Fibroblast of the aortic adventitia (primary cell): ENCODE measurements around the gene SH3RF2. TPM values are rescaled to one million over a fixed set of nuclear protein-coding genes. Genes with fewer than 3 reads are reported as not detected.

ENCODE experiments used
- DNase-seq: peaks from one replicate; pipeline ENCODE4 v3.0.0-alpha.2; 2010; ENCODE audit warnings: low read depth
- H3K4me3 ChIP-seq: 2 replicates; pipeline ENCODE4 v1.5.1; 2011; ENCODE audit warnings: low read depth, mild to moderate bottlenecking, control low read depth, low read length, moderate library complexity
- total RNA-seq: library from RNA; depleted of rRNA; stranded (reverse); fragments of >200 nt; gene quantifications from 2 replicates; pipeline ENCODE4 v1.2.3, GENCODE V29; 2012; ENCODE audit warnings: low replicate concordance
- TF ChIP-seq, protein P1 (sequence below): IDR thresholded peaks from 2 replicates; pipeline ENCODE4 v1.5.1; 2011; ENCODE audit warnings: mild to moderate bottlenecking, low read length, control low read depth, inconsistent platforms; ENCODE audit not compliant: insufficient read depth

The SH3RF2 gene
- total RNA-seq, 1 donor: 6.7 TPM

DNA sequence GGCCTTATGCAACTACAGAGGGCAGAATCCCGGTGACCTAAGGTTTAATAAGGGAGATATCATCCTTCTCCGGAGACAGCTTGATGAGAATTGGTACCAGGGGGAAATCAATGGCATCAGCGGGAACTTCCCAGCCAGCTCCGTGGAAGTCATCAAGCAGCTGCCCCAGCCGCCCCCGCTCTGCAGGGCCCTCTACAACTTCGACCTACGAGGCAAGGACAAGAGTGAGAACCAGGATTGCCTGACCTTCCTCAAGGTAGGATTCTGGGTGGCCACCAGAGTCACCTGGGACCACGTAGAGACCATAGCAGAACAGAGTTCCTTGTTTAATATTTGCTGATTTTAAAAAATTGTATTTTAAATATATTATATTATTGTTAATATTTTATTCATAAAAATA, 63.7 kb downstream of the SH3RF2 start:
- TF ChIP-seq, protein P1, sequence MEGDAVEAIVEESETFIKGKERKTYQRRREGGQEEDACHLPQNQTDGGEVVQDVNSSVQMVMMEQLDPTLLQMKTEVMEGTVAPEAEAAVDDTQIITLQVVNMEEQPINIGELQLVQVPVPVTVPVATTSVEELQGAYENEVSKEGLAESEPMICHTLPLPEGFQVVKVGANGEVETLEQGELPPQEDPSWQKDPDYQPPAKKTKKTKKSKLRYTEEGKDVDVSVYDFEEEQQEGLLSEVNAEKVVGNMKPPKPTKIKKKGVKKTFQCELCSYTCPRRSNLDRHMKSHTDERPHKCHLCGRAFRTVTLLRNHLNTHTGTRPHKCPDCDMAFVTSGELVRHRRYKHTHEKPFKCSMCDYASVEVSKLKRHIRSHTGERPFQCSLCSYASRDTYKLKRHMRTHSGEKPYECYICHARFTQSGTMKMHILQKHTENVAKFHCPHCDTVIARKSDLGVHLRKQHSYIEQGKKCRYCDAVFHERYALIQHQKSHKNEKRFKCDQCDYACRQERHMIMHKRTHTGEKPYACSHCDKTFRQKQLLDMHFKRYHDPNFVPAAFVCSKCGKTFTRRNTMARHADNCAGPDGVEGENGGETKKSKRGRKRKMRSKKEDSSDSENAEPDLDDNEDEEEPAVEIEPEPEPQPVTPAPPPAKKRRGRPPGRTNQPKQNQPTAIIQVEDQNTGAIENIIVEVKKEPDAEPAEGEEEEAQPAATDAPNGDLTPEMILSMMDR: no peak
- DNase-seq: no peak
- no peak overlapping the region for H3K4me3 ChIP-seq

DNA sequence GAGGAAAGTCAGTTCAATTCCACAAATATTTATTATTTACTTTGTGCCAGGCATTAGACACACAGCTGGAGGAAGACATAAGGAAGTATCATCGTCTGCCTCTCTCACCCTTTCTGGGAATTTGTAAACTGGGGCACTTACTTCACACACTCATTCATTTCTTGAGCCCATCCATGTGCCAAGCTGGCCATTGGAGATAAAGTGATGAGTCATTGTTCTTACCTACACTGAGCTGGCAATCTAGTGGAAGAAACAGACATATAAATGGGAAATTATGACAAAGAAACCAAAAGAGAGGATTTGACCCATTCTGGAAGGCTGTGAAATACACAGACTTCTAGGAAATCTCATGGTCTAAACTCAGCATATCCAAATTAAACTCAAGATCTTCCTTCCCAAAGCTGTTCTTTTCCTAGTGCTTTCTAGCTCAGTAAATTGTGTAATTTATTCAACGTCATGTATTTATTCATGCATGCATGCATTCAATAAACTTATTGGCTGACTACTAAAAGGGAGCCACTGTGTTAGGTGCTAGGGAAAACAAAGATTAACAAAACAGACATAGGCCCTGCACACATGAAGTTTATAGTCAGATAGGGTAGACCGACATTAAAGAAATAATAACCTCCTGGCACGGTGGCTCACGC, 65.3 kb downstream of the SH3RF2 start:
- H3K4me3 ChIP-seq: no peak overlapping the region
- DNase-seq: peak; percentile 18
- TF ChIP-seq, protein P1: no peak

DNA sequence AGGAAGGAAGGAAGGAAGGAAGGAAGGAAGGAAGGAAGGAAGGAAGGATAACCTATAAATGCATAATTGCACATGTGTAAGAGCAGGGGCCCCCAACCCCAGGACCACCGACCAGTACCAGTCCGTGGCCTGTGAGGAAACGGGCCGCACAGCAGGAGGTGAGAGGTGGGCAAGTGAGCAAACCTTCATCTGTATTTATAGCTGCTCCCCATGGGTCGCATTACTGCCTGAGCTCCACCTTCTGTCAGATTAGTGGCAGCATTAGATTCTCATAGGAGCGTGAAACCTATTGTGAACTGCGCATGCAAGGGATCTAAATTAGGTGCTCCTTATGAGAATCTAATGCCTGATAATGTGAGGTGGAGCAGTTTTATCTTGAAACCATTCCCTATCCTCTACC, 66.1 kb downstream of the SH3RF2 start:
- no peak for DNase-seq
- TF ChIP-seq, protein P1: no peak
- H3K4me3 ChIP-seq: no peak overlapping the region

DNA sequence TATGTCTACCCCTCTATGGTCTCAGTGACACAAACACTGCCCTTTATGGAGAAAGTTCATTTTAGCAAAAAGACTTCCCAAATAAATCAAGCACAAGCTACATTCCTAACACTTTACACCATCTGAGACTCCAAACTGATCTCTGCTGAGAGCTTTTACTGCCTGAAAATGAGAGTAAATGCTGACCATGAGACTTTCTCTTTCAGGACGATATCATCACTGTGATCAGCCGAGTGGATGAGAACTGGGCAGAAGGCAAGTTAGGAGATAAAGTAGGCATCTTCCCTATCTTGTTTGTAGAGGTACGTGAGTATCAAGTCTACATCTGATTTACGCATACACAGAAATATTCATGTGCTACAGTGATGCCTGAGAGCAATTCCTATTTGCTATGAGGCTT, 67.5 kb downstream of the SH3RF2 start:
- no peak for DNase-seq
- H3K4me3 ChIP-seq: no peak overlapping the region
- TF ChIP-seq, protein P1: no peak

DNA sequence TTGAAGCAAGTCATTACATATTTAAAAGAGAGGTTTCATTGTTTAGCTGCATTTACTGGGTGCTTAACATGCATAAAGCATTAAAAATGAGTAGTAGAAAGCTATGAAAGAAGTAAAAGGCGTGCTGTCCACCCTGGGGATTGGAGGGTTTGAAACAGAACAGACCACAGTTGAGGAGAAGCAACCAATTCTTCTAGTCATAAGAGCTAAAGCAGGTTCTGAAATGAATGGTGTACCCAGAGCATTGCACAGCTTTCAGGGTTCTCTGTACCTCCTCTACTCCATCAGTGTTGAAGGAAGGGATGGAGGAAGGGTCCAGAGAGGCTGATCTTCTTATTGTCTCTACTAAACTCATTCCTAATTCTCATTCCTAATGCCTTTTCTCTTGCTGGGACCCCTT, 68.9 kb downstream of the SH3RF2 start:
- no peak overlapping the region for H3K4me3 ChIP-seq
- TF ChIP-seq, protein P1: no peak
- DNase-seq: no peak

DNA sequence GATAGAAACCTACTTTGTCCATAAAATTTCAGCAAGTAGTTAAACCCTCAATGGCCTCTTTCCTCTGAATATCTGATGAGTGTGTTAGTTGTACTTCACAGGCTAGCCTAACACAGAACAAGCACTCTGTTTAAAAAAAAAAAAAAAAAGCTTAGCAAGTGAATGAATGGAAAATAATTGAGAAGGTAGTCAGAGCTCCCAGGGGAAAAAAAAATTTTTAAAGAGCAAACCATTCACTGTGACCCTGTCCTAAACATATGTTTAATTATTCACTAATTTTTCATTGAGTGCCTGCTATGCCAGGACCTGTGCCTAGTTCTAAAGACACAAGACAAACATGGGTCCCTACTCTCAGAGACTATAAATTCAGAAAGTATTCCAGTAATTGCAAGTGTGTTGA, 69.3 kb downstream of the SH3RF2 start:
- peak; percentile 35 for DNase-seq
- TF ChIP-seq, protein P1: no peak
- H3K4me3 ChIP-seq: no peak overlapping the region
